Heart left ventricle (tissue), 16 donors: ENCODE data around the gene NCAM1. TPM values are rescaled to one million over a fixed set of nuclear protein-coding genes. Genes with fewer than 3 reads are reported as not detected.
A peak's percentile ranks its signal among the peaks of the same experiment; 100 is the strongest.

Experiments
- ATAC-seq, 4 donors: fragments of 200-7000 bp; cut with Tn5 transposase; one replicate each; pipeline ENCODE4 v1.9.1; 2020 to 2022; ENCODE audit warnings: moderate library complexity in 4 of 4, mild to moderate bottlenecking in 3 of 4, moderate number of reproducible peaks in 1 of 4
- DNase-seq, 5 donors: peaks; one replicate each; pipeline ENCODE4 v3.0.0-alpha.2; 2020
- H3K27ac ChIP-seq, 12 donors: fragments of 200-600 bp; sonication (generic) in 4 of 12; one replicate each; pipeline versions ENCODE4 v1.5.0 to v1.8.0; 2016 to 2022; ENCODE audit warnings: mild to moderate bottlenecking in 2 of 12
- H3K27me3 ChIP-seq, 9 donors: fragments of 200-600 bp; sonication (generic) in 2 of 9; one replicate each; pipeline versions ENCODE4 v1.5.1 to v1.8.0; 2016 to 2022; ENCODE audit warnings: mild to moderate bottlenecking in 3 of 9
- H3K36me3 ChIP-seq, 9 donors: fragments of 200-600 bp; sonication (generic) in 2 of 9; one replicate each; pipeline versions ENCODE4 v1.5.0 to v1.8.0; 2018 to 2022; ENCODE audit warnings: mild to moderate bottlenecking in 2 of 9
- H3K4me1 ChIP-seq, 12 donors: fragments of 200-600 bp; sonication (generic) in 4 of 12; one replicate each; pipeline versions ENCODE4 v1.5.0 to v1.8.0; 2016 to 2022; ENCODE audit warnings: mild to moderate bottlenecking in 3 of 12
- H3K4me3 ChIP-seq, 12 donors: fragments of 200-600 bp; sonication (generic) in 4 of 12; one replicate each; pipeline versions ENCODE4 v1.5.0 to v1.8.0; 2017 to 2022; ENCODE audit warnings: mild to moderate bottlenecking in 9 of 12, moderate library complexity in 4 of 12
- H3K9me3 ChIP-seq, 12 donors: fragments of 200-600 bp; sonication (generic) in 4 of 12; one replicate each; pipeline versions ENCODE4 v1.5.0 to v1.8.0; 2016 to 2022; ENCODE audit warnings: mild to moderate bottlenecking in 1 of 12
- CTCF ChIP-seq, 12 donors: fragments of 200-600 bp; sonication (generic) in 4 of 12; IDR thresholded peaks; one replicate each; pipeline versions ENCODE4 v1.5.0 to v1.8.0; 2018 to 2022; ENCODE audit warnings: antibody characterized with exemption in 12 of 12, mild to moderate bottlenecking in 5 of 12
- POLR2A ChIP-seq, 2 donors: fragments of 450-650 bp; IDR thresholded peaks; one replicate each; pipeline ENCODE4 v1.6.1; 2017; ENCODE audit warnings: antibody characterized with exemption in 2 of 2, mild to moderate bottlenecking in 2 of 2, moderate library complexity in 2 of 2
- WGBS, 4 donors: extraction: QIAGEN DNeasy Blood & Tissue Kit in 2 of 4; methylation state at CpG; one replicate each; pipeline versions ENCODE4 v1.1.5 to v1.1.7; 2013 to 2018; 5-methylcytosine and 5-hydroxymethylcytosine counted together
- intact Hi-C, 10 donors: fragments of 100-400 bp; cut with DNase I; formaldehyde crosslinking; loops; one replicate each; pipeline versions ENCODE4 v1.11.1 to v1.14.2; 2022
- polyA plus RNA-seq, 2 donors: library from polyadenylated mRNA; stranded (reverse); fragments of 200-250 nt; gene quantifications; one replicate each; pipeline ENCODE4 v1.2.3, GENCODE V29; 2013
- total RNA-seq, 9 donors: library from RNA; depleted of rRNA in 2 of 9; stranded (reverse); fragments of >200 nt in 2 of 9; fragmentation: NEBNext Ultra II Directional in 3 of 9; extraction: Animal tissue kit (Norgen Biotek cat#: 25700) in 3 of 9; gene quantifications; one replicate each; pipeline versions ENCODE4 v1.1.0 to v1.2.4, GENCODE V29; 2016 to 2023
- donor health status: ischemic (EF 13 %, LVEDD 7.1; RV severe dilation, severe dysfunction).
- donor health status: healthy with polysubstance abuse.
- donor health status: DM: no; HTN: yes; CAD: no.
- donor health status: DM: no; HTN: no; CAD: no.
- donor health status: ischemic (EF 25% LVEDD 6.9; RV normal size, moderate dysfunction).
- donor health status: ischemic (EF 25% LVEDD 5.7; RV mildly dilated, moderate dysfunction).
- donor health status: healthy.
- donor health status: DM: yes; HTN: yes; CAD: no.
- donor health status: ischemic (EF 35%, LVEDD 5.7; RV mildly dilated, moderate dysfunction).
- donor health status: nonischemic (EF 11% LVEDD 7.7; RV severe dilation, severe dysfunction).
- donor health status: DM: yes; HTN: yes; CAD: no.
- donor health status: PGD.
- donor health status: ischemic (EF 29% LVEDD 5.4; RV normal size, mild dysfunction).
- donor health status: nonischemic (EF 23%, LVEDD 6.1; RV moderate dilation, normal function).

NCAM1 gene
- total and polyA plus RNA-seq, 11 donors: 78.0 to 753 (median 389) TPM

DNA sequence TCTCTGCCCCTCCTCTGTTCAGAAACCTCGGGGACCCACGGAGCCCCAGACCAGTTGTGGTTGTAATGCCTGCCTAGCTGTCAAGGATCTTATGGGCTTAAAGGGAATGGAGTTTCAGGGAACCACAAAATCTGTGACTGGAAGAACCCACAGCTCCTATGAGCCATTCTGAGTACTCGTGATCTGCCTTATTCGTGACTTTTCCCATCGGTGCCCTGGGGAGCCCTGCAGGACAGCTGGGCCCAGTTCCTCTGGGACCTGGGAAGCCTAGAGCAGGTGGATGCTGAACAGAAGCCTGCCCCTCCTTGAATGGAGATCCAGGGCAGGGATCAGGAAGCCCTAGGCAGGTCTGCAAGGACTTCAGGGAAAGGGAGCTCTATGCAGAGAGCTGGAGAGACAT, 311.1 kb downstream of the NCAM1 start:
- H3K27me3 ChIP-seq: no peaks in the 10 kb centered on the region
- H3K27ac ChIP-seq: no peak overlapping the region
- H3K9me3 ChIP-seq: no peaks in the 10 kb centered on the region
- 67 to 69% (median 68%) methylated on average over 5 of the region's 5 CpGs for WGBS, 4 donors
- intact Hi-C loops: loop anchor here in 2 of 10 donors (10.0 kb wide), 1 partner anchor 307 kb away; the partner anchor contains the start of gene NCAM1 (in 2 of the 2)
- ATAC-seq: no peak
- no peak for DNase-seq
- no peak overlapping the region for H3K4me3 ChIP-seq
- TF ChIP-seq POLR2A (IDR thresholded peaks at IDR 0.05): no peak
- TF ChIP-seq CTCF (IDR thresholded peaks at IDR 0.05): no peak
- no peaks in the 10 kb centered on the region for H3K4me1 ChIP-seq
- peaks cover 0 to 13% (median 0%) of the 10 kb centered on the region in 9 donors for H3K36me3 ChIP-seq

GRCh38 chr11:113272927-113273615, 311.9 kb downstream of the NCAM1 start:
- ATAC-seq: no peak
- WGBS, 4 donors: 80 to 88% (median 86%) methylated on average over 25 to 34 of the region's 34 CpGs
- Histone ChIP-seq H3K27me3 (no peaks in the 10 kb centered on the region), H3K4me1 (no peaks in the 10 kb centered on the region), H3K9me3 (no peaks in the 10 kb centered on the region), H3K4me3 (no peak overlapping the region), H3K36me3 (peaks cover 0 to 13% (median 0%) of the 10 kb centered on the region in 9 donors), H3K27ac (no peak overlapping the region)
- no peak for DNase-seq
- intact Hi-C loops: loop anchor here in 2 of 10 donors (10.0 kb wide), 1 partner anchor 308 kb away; the partner anchor contains the start of gene NCAM1 (in 2 of the 2)
- TF ChIP-seq POLR2A (IDR thresholded peaks at IDR 0.05): no peak
- no peak for TF ChIP-seq CTCF (IDR thresholded peaks at IDR 0.05)

- intact Hi-C loops: loop anchor here in 2 of 10 donors (10.0 kb wide), 1 partner anchor 309 kb away; the partner anchor contains the start of gene NCAM1 (in 2 of the 2)
- no peaks in the 10 kb centered on the region for H3K27me3 ChIP-seq
- DNase-seq (no peak), ATAC-seq (no peak)
- no peaks in the 10 kb centered on the region for H3K4me1 ChIP-seq
- no peaks in the 10 kb centered on the region for H3K9me3 ChIP-seq
- 78 to 83% (median 81%) methylated on average over 9 to 10 of the region's 10 CpGs for WGBS, 4 donors
- H3K4me3 ChIP-seq: no peak overlapping the region
- no peak overlapping the region for H3K27ac ChIP-seq
- TF ChIP-seq POLR2A (IDR thresholded peaks at IDR 0.05): no peak
- no peak for TF ChIP-seq CTCF (IDR thresholded peaks at IDR 0.05)
- peaks cover 0 to 13% (median 0%) of the 10 kb centered on the region in 9 donors for H3K36me3 ChIP-seq
Measured at GRCh38 chr11:113273720-113274119, 312.5 kb downstream of the NCAM1 start.

DNA sequence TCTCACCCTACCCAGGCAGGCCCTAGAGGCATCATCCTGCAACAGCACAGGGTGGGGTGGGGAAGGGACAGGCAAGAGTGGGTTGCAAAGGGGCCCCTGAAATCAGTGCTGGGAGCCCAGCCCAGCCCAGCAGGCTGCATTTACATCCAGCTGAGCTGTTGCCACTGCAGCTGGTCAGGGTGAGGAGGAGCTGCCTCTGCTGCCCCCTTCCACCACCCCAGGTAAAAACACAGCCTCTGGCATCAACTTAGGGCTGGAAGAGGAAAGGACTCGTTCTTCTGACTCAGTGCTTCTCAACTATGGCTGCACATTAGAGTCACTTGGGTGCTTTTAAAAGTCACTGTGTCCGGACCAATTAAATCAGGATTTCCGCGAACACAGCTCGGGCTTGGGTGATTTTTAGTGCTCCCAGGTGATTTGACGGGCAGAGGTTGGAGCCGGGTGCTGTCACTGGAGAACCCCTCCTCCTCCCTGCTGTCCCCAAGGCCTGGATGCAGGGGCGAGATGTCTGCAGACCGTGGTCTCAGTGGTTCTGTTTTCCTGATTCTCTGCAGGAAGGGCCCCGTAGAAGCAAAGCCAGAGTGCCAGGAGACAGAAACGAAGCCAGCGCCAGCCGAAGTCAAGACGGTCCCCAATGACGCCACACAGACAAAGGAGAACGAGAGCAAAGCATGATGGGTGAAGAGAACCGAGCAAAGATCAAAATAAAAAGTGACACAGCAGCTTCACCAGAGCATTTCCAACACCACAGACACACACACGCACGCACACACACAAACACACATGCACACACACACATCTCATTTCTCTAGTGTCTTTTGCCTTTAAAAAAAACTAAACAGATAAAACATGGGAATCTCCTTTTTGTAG, 313.7 kb downstream of the NCAM1 start:
- Histone ChIP-seq H3K9me3 (no peaks in the 10 kb centered on the region), H3K36me3 (peaks cover 0 to 13% (median 0%) of the 10 kb centered on the region in 9 donors), H3K4me1 (no peaks in the 10 kb centered on the region), H3K27ac (no peak overlapping the region), H3K27me3 (no peaks in the 10 kb centered on the region), H3K4me3 (no peak overlapping the region)
- no peak for TF ChIP-seq POLR2A (IDR thresholded peaks at IDR 0.05)
- peak in 5 of 12 donors; percentile 6 to 17 (median 13) for TF ChIP-seq CTCF (IDR thresholded peaks at IDR 0.05)
- 85 to 91% (median 88%) methylated on average over 18 to 19 of the region's 19 CpGs for WGBS, 4 donors
- intact Hi-C loops: loop anchor here in 2 of 10 donors (10.0 kb wide), 1 partner anchor 310 kb away; the partner anchor contains the start of gene NCAM1 (in 2 of the 2)
- no peak for DNase-seq
- ATAC-seq: peak in 2 of 4 donors; percentile 8 to 44
